Erythroblast (primary cell): ENCODE data around the gene OR3A2.

Source experiments
- GATA1 ChIP-seq: IDR thresholded peaks from 2 replicates; pipeline ENCODE4 v1.6.1; 2011; ENCODE audit warnings: low read depth, mild to moderate bottlenecking, control low read depth, low read length, moderate library complexity
- POLR2A ChIP-seq: IDR thresholded peaks from 2 replicates; pipeline ENCODE4 v1.6.1; 2011; ENCODE audit warnings: mild to moderate bottlenecking, low read length

GRCh38 chr17:3298260-3298659 lies 87.8 kb downstream of the OR3A2 start, which contains the start of gene OR3A1:
- no peak for TF ChIP-seq POLR2A
- TF ChIP-seq GATA1 = no peak
